Ovary (tissue), 9 donors: ENCODE results near the gene ACVR1C. TPM values are rescaled to one million over a fixed set of nuclear protein-coding genes. Genes with fewer than 3 reads are reported as not detected.

Experiments
- DNase-seq, 5 donors: peaks; one replicate each; pipeline ENCODE4 v3.0.0-alpha.2; 2019 to 2020
- H3K27ac ChIP-seq, 2 donors: fragments of 200-600 bp; one replicate each; pipeline versions ENCODE4 v1.5.1 to v1.8.0; 2019 to 2022
- H3K27me3 ChIP-seq: fragments of 200-600 bp; one replicate; pipeline ENCODE4 v1.8.0; 2022
- H3K36me3 ChIP-seq: fragments of 200-600 bp; sonication (generic); one replicate; pipeline ENCODE4 v1.5.1; 2019
- H3K4me1 ChIP-seq: one replicate; pipeline ENCODE4 v1.8.1; 2013; ENCODE audit warnings: mild to moderate bottlenecking, moderate library complexity; ENCODE audit not compliant: insufficient read depth
- H3K4me3 ChIP-seq: fragments of 200-600 bp; sonication (generic); one replicate; pipeline ENCODE4 v1.5.1; 2017
- H3K9me3 ChIP-seq, 2 donors: fragments of 200-600 bp in 1 of 2; sonication (generic) in 1 of 2; one replicate each; pipeline versions ENCODE4 v1.5.1 to v1.8.1; 2013 to 2019; ENCODE audit warnings: mild to moderate bottlenecking in 1 of 2, moderate library complexity in 1 of 2
- EP300 ChIP-seq: sonication (generic); formaldehyde crosslinking; IDR thresholded peaks from one replicate; pipeline ENCODE4 v1.6.1; 2017; ENCODE audit warnings: antibody characterized with exemption
- POLR2A ChIP-seq: fragments of 450-650 bp; IDR thresholded peaks from one replicate; pipeline ENCODE4 v1.6.1; 2017; ENCODE audit warnings: antibody characterized with exemption, mild to moderate bottlenecking, moderate library complexity
- WGBS, 3 donors: extraction: QIAGEN DNeasy Blood & Tissue Kit in 1 of 3; methylation state at CpG; one replicate each; pipeline versions ENCODE4 v1.1.5 to v1.1.7; 2013 to 2017; 5-methylcytosine and 5-hydroxymethylcytosine counted together
- intact Hi-C, 4 donors: fragments of 100-400 bp; cut with DNase I; formaldehyde crosslinking; loops; one replicate each; pipeline versions ENCODE4 v1.11.0 to v1.15.1; 2022 to 2023
- polyA plus RNA-seq, 2 donors: library from polyadenylated mRNA; stranded (reverse); fragments of 200-250 nt in 1 of 2; fragments of 350-450 nt in 1 of 2; fragmentation: Illumina TruSeq in 1 of 2; extraction: RNeasy Lipid Tissue Mini Kit (QIAGEN cat#74804) in 1 of 2; gene quantifications; one replicate each; pipeline ENCODE4 v1.2.3, GENCODE V29; 2013 to 2014
- total RNA-seq, 7 donors: library from RNA; depleted of rRNA in 2 of 7; stranded (reverse); fragments of >200 nt in 2 of 7; fragmentation: NEBNext Ultra II Directional in 3 of 7; extraction: Animal tissue kit (Norgen Biotek cat#: 25700) in 3 of 7; gene quantifications; one replicate each; pipeline versions ENCODE4 v1.1.0 to v1.2.4, GENCODE V29; 2016 to 2023
- TF ChIP-seq, protein P1 (sequence below), 3 donors: fragments of 450-650 bp in 2 of 3; fragments of 200-600 bp in 1 of 3; IDR thresholded peaks; one replicate each; pipeline versions ENCODE4 v1.5.1 to v1.8.0; 2016 to 2022; ENCODE audit warnings: antibody characterized with exemption in 3 of 3, mild to moderate bottlenecking in 1 of 3
- donor health status: DM: no; HTN: no; CAD: no; lungs with moderate emphysema.
- donor health status: DM: no; HTN: no; CAD: no.
- donor health status: Bipolar disorder and iron deficiency.
- donor health status: DM: yes; HTN: yes; CAD: no.
- donor health status: DM: no; HTN: no; CAD: no.
- donor health status: DM: yes; HTN: yes; CAD: no.

The ACVR1C gene
- total and polyA plus RNA-seq, 9 donors: 0.45 to 8.7 (median 1.8) TPM

DNA sequence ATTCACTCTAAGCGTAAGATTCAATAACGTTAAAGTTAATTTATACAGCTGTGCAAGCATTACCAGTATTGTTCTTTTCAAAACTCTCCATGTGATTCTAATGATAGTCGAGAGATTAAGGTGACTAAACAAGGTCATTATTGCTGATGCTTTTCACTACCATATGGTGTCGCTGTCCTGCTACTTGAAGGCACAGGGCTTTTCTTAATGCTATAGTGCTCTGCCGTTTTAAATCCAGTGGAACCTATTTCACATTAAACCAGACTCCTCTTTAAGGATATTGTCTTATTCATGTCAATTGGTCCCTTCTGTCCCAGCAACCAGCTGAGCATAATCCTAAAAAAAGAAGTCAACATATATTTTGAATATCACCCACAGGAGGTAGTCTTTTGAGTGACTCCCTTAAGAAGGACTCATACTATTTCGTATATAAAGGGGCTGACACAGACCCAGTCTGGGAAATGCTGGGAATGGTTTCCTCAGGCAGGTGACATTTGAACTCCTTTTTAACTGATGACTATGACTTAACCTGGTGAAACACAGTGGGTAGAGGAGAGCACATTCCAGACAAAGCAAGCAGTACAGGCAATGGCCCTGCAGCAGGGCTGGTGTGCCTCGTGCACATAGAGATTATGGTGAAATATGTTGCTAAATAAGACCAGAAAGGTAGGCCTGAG lies 130.9 kb downstream of the ACVR1C start:
- no peak overlapping the region for H3K27ac ChIP-seq
- H3K36me3 ChIP-seq: no peaks in the 10 kb centered on the region
- H3K4me1 ChIP-seq: no peaks in the 10 kb centered on the region
- no peak for DNase-seq
- H3K9me3 ChIP-seq: no peaks in the 10 kb centered on the region
- no peak overlapping the region for H3K4me3 ChIP-seq
- no peaks in the 10 kb centered on the region for H3K27me3 ChIP-seq
- no peak for TF ChIP-seq POLR2A
- TF ChIP-seq, protein P1, sequence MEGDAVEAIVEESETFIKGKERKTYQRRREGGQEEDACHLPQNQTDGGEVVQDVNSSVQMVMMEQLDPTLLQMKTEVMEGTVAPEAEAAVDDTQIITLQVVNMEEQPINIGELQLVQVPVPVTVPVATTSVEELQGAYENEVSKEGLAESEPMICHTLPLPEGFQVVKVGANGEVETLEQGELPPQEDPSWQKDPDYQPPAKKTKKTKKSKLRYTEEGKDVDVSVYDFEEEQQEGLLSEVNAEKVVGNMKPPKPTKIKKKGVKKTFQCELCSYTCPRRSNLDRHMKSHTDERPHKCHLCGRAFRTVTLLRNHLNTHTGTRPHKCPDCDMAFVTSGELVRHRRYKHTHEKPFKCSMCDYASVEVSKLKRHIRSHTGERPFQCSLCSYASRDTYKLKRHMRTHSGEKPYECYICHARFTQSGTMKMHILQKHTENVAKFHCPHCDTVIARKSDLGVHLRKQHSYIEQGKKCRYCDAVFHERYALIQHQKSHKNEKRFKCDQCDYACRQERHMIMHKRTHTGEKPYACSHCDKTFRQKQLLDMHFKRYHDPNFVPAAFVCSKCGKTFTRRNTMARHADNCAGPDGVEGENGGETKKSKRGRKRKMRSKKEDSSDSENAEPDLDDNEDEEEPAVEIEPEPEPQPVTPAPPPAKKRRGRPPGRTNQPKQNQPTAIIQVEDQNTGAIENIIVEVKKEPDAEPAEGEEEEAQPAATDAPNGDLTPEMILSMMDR (IDR thresholded peaks at IDR 0.05): peak in 1 of 3 donors; percentile 35
- TF ChIP-seq EP300: no peak
- intact Hi-C loops: loop anchor here in 3 of 4 donors (2.0 to 10.0 kb wide), 4 partner anchors 277 to 1257 kb away; no protein-coding TSS in a partner anchor
- WGBS, 3 donors: 32 to 35% (median 34%) methylated on average over 7 of the region's 7 CpGs

DNA sequence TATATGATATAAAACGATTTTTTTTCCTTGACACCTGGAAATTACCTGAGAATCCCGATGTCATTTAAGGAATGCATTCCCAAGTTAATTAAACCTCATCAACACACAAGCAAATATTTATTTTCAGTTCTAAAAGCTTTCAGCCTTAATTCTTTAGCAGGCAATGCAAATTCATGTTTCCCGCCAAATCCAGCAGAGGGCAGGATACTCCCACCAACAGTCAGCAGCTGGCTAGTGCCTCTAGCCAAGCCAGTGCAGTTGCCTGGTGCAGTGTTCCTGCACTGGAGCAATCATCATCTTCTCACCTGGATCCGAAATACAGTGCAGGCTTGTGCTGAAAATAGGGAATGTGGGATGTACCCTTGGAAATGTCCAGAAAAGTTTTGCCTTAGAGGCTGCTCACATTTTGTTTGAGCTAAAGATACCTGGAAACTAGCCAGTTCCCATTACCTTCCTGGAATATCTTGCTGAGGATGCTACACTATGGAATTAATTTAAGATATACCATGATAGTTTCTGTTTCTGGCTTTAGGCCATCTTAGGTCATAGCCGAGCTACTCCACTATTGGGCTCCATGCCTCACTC lies 136.4 kb downstream of the ACVR1C start:
- H3K36me3 ChIP-seq: no peaks in the 10 kb centered on the region
- no peak overlapping the region for H3K27ac ChIP-seq
- peaks cover 2% of the 10 kb centered on the region for H3K4me1 ChIP-seq
- no peak overlapping the region for H3K4me3 ChIP-seq
- H3K9me3 ChIP-seq: no peaks in the 10 kb centered on the region
- no peak for TF ChIP-seq POLR2A
- TF ChIP-seq, protein P1 (IDR thresholded peaks at IDR 0.05): peak in 2 of 3 donors; percentile 27 to 58
- 8 to 10% (median 10%) methylated on average over 5 of the region's 5 CpGs for WGBS, 3 donors
- H3K27me3 ChIP-seq: no peaks in the 10 kb centered on the region
- DNase-seq: peak; percentile 49 to 70 (median 60)
- intact Hi-C loops: loop anchor here in 2 of 4 donors (5.0 to 10.0 kb wide), 3 partner anchors 283 to 1263 kb away; no protein-coding TSS in a partner anchor

DNA sequence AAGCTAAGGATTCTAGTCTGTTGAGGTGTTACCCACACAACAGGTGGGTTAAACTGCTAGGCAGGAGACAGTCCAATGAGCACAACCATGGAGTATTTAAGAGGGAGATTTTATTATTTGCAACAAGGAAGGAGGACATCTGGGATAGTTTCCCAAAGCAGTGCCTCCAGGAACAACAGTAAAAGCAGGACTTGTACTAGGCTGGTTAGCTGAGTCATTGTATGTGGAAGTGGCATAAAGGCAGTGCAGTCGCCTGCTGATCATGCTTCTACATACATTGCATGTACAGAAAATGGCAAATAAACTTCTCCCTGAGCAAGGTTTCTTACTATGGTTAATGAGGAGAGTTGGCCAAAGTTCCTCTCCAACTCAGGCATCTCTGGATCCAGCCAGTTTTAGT lies 138.7 kb downstream of the ACVR1C start:
- H3K4me3 ChIP-seq: no peak overlapping the region
- no peak overlapping the region for H3K27ac ChIP-seq
- 84 to 97% (median 88%) methylated on average over 1 of the region's 1 CpG for WGBS, 3 donors
- peaks cover 2% of the 10 kb centered on the region for H3K4me1 ChIP-seq
- TF ChIP-seq, protein P1 (IDR thresholded peaks at IDR 0.05): no peak
- TF ChIP-seq POLR2A: no peak
- TF ChIP-seq EP300: no peak
- intact Hi-C loops: loop anchor here in 3 of 4 donors (5.0 to 10.0 kb wide), 4 partner anchors 285 to 1265 kb away; no protein-coding TSS in a partner anchor
- H3K27me3 ChIP-seq: no peaks in the 10 kb centered on the region
- DNase-seq: no peak
- no peaks in the 10 kb centered on the region for H3K9me3 ChIP-seq
- H3K36me3 ChIP-seq: no peaks in the 10 kb centered on the region

DNA sequence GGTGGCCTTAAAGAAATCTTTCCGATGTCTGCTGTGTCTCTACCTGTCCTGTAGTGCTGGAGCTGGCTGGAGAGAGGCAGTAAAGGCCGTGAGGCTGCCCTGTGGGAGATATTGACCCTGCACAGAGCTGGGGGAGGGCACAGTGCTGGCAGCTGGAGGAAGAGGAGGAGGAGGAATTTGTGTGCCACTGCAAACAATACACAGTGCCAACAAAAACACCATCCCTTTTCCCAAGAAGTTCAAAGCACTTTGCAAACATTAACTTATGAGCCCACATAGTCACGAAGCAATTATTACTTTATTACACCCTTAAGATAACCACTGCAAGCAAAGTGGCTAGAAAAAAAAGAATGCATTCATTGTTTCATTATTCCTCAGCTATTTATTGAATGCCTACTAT lies 139.8 kb downstream of the ACVR1C start:
- Histone ChIP-seq H3K4me3 (no peak overlapping the region), H3K4me1 (peaks cover 2% of the 10 kb centered on the region), H3K27me3 (no peaks in the 10 kb centered on the region), H3K9me3 (no peaks in the 10 kb centered on the region), H3K36me3 (no peaks in the 10 kb centered on the region), H3K27ac (no peak overlapping the region)
- DNase-seq: no peak
- 11% methylated on average over 3 of the region's 3 CpGs for WGBS, 3 donors
- intact Hi-C loops: loop anchor here in 1 of 4 donors (10.0 kb wide), 1 partner anchor 526 kb away; no protein-coding TSS in a partner anchor
- TF ChIP-seq POLR2A (no peak), EP300 (no peak)
- TF ChIP-seq, protein P1 (IDR thresholded peaks at IDR 0.05): no peak
